Mucosa of rectum (tissue), 2 donors: ENCODE results near the gene SYTL3.

Source experiments
- H3K27ac ChIP-seq, 2 donors: one replicate each; pipeline ENCODE4 v1.7.0; 2013; ENCODE audit warnings: inconsistent platforms in 2 of 2, low read depth in 2 of 2, low read length in 2 of 2
- H3K27me3 ChIP-seq, 2 donors: one replicate each; pipeline ENCODE4 v1.7.0; 2013; ENCODE audit warnings: low read length in 2 of 2; ENCODE audit not compliant: control insufficient read depth in 2 of 2, insufficient read depth in 2 of 2
- H3K36me3 ChIP-seq, 2 donors: one replicate each; pipeline ENCODE4 v1.7.0; 2013; ENCODE audit warnings: low read length in 2 of 2; ENCODE audit not compliant: control insufficient read depth in 2 of 2, insufficient read depth in 2 of 2
- H3K4me1 ChIP-seq, 2 donors: one replicate each; pipeline ENCODE4 v1.7.0; 2013; ENCODE audit warnings: low read length in 2 of 2, mild to moderate bottlenecking in 1 of 2; ENCODE audit not compliant: control insufficient read depth in 2 of 2, insufficient read depth in 2 of 2
- H3K4me3 ChIP-seq, 2 donors: one replicate each; pipeline ENCODE4 v1.7.0; 2013; ENCODE audit warnings: low read length in 2 of 2
- H3K9ac ChIP-seq, 2 donors: one replicate each; pipeline ENCODE4 v1.7.0; 2013; ENCODE audit warnings: low read length in 2 of 2, low read depth in 1 of 2, mild to moderate bottlenecking in 1 of 2
- H3K9me3 ChIP-seq, 2 donors: one replicate each; pipeline ENCODE4 v1.7.0; 2013; ENCODE audit warnings: low read length in 2 of 2; ENCODE audit not compliant: control insufficient read depth in 2 of 2
- donor health status: healthy.
- donor health status: Normal muscosa, but diverticular disease.

The SYTL3 gene

GRCh38 chr6:158622545-158623190, 27.2 kb upstream of the SYTL3 start:
- Histone ChIP-seq H3K27me3 (no peaks in the 10 kb centered on the region), H3K27ac (no peak overlapping the region), H3K36me3 (peaks cover 34 to 52% of the 10 kb centered on the region in 2 donors)

GRCh38 chr6:158624684-158625682, 24.9 kb upstream of the SYTL3 start:
- Histone ChIP-seq H3K36me3 (peaks cover 46 to 63% of the 10 kb centered on the region in 2 donors), H3K4me1 (peaks cover 0 to under 1% of the 10 kb centered on the region in 2 donors), H3K4me3 (no peak overlapping the region), H3K9me3 (no peaks in the 10 kb centered on the region), H3K27me3 (no peaks in the 10 kb centered on the region), H3K9ac (no peak overlapping the region), H3K27ac (no peak overlapping the region)

More at GRCh38 chr6:158622545-158623190, 27.2 kb upstream of the SYTL3 start:
- Histone ChIP-seq H3K4me1 (no peaks in the 10 kb centered on the region), H3K4me3 (no peak overlapping the region), H3K9me3 (no peaks in the 10 kb centered on the region), H3K9ac (no peak overlapping the region)

- no peak overlapping the region for H3K9ac ChIP-seq
- no peaks in the 10 kb centered on the region for H3K9me3 ChIP-seq
- peaks cover 40 to 60% of the 10 kb centered on the region in 2 donors for H3K36me3 ChIP-seq
- H3K27ac ChIP-seq, result no peak overlapping the region
- no peak overlapping the region for H3K4me3 ChIP-seq
- H3K4me1 ChIP-seq, result peaks cover 7 to 9% of the 10 kb centered on the region in 2 donors
- no peaks in the 10 kb centered on the region for H3K27me3 ChIP-seq
Observed at GRCh38 chr6:158625881-158626305, 24.0 kb upstream of the SYTL3 start.

- Histone ChIP-seq H3K9ac (no peak overlapping the region), H3K4me3 (no peak overlapping the region), H3K4me1 (peaks cover 14 to 16% of the 10 kb centered on the region in 2 donors), H3K27me3 (no peaks in the 10 kb centered on the region), H3K27ac (no peak overlapping the region), H3K36me3 (peaks cover 39 to 54% of the 10 kb centered on the region in 2 donors), H3K9me3 (no peaks in the 10 kb centered on the region)
Observed at GRCh38 chr6:158626360-158627167, 23.3 kb upstream of the SYTL3 start.

GRCh38 chr6:158627168-158627939, 22.5 kb upstream of the SYTL3 start:
- Histone ChIP-seq H3K4me3 (no peak overlapping the region), H3K9me3 (no peaks in the 10 kb centered on the region), H3K9ac (no peak overlapping the region), H3K36me3 (peaks cover 36 to 50% of the 10 kb centered on the region in 2 donors), H3K27ac (no peak overlapping the region), H3K27me3 (no peaks in the 10 kb centered on the region), H3K4me1 (peaks cover 19 to 24% of the 10 kb centered on the region in 2 donors)

GRCh38 chr6:158627940-158628211, 22.0 kb upstream of the SYTL3 start:
- peaks cover 19 to 25% of the 10 kb centered on the region in 2 donors for H3K4me1 ChIP-seq
- H3K27ac ChIP-seq, result no peak overlapping the region
- no peak overlapping the region for H3K4me3 ChIP-seq
- no peak overlapping the region for H3K9ac ChIP-seq
- H3K27me3 ChIP-seq, result no peaks in the 10 kb centered on the region
- H3K36me3 ChIP-seq, result peaks cover 35 to 48% of the 10 kb centered on the region in 2 donors
- no peaks in the 10 kb centered on the region for H3K9me3 ChIP-seq

- H3K4me3 ChIP-seq, result no peak overlapping the region
- no peaks in the 10 kb centered on the region for H3K9me3 ChIP-seq
- no peak overlapping the region for H3K9ac ChIP-seq
- peaks cover 19 to 25% of the 10 kb centered on the region in 2 donors for H3K4me1 ChIP-seq
- H3K36me3 ChIP-seq, result peaks cover 40 to 53% of the 10 kb centered on the region in 2 donors
- H3K27ac ChIP-seq, result no peak overlapping the region
- H3K27me3 ChIP-seq, result no peaks in the 10 kb centered on the region
Observed at GRCh38 chr6:158628542-158628941, 21.3 kb upstream of the SYTL3 start.

- Histone ChIP-seq H3K27ac (no peak overlapping the region), H3K9ac (no peak overlapping the region), H3K4me1 (peaks cover 19 to 25% of the 10 kb centered on the region in 2 donors), H3K9me3 (no peaks in the 10 kb centered on the region), H3K27me3 (no peaks in the 10 kb centered on the region), H3K36me3 (peaks cover 36 to 51% of the 10 kb centered on the region in 2 donors), H3K4me3 (no peak overlapping the region)
Observed at GRCh38 chr6:158629367-158630221, 20.3 kb upstream of the SYTL3 start.
